22Rv1 (cell line): ENCODE results near the gene DTNB.
A peak's percentile ranks its signal among the peaks of the same experiment; 100 is the strongest.

Source experiments
- H3K27ac ChIP-seq: fragments of 450-650 bp; 2 replicates; pipeline ENCODE4 v1.5.1; 2017
- ZFX ChIP-seq: fragments of 450-650 bp; IDR thresholded peaks from 2 replicates; pipeline ENCODE4 v1.6.1; 2017; ENCODE audit warnings: antibody characterized with exemption, borderline replicate concordance
- TF ChIP-seq, protein P1 (sequence below): fragments of 450-650 bp; IDR thresholded peaks from 2 replicates; pipeline ENCODE4 v1.5.1; 2017; ENCODE audit warnings: mild to moderate bottlenecking

The DTNB gene

DNA sequence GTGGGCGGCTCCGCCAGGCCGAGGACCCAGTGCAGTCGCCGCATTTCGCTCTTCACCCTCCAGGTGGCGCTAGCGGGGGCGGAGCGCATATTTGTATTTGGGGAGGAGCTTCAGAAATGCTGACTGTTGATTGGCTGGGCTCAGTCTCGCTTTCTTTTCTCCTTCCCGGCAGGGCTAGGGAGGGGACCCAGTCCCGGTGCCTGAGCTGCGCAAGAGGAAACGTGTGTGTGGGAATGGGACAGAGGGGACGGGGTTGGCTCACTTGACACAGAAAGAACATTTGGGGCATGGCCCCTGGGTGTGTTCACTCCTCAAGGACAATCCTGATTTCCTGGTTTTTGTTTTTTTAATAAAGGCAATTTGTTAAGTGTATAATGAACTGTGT, 311.3 kb downstream of the DTNB start:
- no peak overlapping the region for H3K27ac ChIP-seq
- TF ChIP-seq ZFX: no peak
- TF ChIP-seq, protein P1, sequence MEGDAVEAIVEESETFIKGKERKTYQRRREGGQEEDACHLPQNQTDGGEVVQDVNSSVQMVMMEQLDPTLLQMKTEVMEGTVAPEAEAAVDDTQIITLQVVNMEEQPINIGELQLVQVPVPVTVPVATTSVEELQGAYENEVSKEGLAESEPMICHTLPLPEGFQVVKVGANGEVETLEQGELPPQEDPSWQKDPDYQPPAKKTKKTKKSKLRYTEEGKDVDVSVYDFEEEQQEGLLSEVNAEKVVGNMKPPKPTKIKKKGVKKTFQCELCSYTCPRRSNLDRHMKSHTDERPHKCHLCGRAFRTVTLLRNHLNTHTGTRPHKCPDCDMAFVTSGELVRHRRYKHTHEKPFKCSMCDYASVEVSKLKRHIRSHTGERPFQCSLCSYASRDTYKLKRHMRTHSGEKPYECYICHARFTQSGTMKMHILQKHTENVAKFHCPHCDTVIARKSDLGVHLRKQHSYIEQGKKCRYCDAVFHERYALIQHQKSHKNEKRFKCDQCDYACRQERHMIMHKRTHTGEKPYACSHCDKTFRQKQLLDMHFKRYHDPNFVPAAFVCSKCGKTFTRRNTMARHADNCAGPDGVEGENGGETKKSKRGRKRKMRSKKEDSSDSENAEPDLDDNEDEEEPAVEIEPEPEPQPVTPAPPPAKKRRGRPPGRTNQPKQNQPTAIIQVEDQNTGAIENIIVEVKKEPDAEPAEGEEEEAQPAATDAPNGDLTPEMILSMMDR: peak; percentile 98

DNA sequence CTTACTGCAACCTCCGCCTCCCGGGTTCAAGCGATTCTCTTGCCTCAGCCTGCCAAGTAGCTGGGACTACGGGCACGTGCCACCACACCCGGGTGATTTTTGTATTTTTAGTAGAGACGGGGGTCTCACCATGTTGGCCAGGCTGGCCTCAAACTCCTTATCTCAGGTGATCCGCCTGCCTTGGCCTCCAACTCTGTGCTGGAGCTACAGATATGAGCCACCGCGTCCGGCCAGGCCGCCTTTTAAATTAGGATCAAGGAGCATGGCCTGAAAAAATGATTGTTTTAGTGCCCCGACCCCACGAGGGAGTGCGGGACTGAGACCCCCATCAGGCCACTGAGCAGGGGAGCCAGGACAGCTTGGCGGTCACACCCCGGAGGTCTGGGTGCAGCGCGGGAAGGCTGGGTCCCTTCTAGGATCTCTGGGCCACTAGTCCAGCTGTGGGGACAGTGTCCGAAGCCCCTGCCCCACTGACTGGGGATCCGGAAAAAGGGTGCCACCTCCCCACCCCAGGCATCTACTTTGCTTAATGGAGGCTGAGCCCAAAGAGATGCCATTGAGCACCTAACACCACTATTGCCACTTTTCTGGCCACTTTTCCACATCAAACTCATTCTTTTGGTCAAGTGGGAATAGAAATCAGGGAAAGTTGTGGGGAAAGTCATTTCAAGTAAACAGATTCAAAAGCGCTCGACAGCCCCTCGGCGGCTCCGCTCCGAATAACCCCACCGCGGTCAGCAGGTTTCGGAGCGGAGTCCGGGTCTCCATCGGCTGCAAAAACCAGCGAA, 311.9 kb downstream of the DTNB start:
- no peak overlapping the region for H3K27ac ChIP-seq
- TF ChIP-seq, protein P1: no peak
- TF ChIP-seq ZFX: no peak

DNA sequence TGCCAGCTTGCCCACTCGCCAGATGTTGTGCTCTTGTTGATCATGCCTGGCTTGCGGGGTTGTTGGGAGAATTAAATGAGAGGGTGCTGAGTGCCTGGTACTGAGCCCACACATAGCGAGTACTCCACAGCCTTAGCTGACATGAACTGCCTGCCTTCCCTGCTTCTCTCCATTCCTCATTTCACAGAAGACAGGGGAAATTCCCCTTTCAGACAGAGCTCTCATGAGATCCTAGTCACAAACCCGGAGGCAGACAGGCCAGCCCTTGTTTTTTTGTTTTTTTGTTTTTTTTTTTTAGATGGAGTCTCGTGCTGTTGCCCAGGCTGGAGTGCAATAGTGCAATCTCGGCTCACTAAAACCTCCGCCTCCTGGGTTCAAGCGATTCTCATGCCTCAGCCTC, 314.5 kb downstream of the DTNB start:
- no peak overlapping the region for H3K27ac ChIP-seq
- TF ChIP-seq, protein P1: no peak
- TF ChIP-seq ZFX: no peak

DNA sequence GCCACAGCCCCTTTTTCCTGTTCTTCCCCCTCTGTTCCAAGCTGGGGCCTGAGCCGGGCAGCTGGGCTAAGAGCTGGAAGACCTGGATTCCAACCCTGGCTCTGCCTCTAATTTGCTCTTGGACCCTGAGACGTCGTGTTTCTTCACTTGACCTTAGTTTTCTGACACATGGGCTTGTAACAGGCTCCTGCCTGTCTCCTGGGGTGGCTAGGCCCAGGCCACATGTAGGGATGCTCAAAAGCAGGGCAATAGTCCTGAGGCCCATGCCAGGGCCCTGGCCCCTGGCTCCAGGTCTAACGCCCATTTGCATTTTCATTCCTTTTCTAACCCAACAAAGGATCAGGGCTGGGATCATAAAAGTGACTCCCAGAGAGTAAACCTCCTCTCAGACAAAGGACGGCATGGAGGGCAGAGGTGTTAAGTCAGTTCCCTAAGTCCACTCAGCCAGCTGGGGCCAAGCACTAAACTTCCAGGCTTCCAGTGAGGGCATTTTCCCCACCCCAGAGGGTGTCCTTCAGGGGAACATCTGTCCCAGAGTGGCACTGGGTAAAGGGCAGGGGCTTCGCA, 315.0 kb downstream of the DTNB start:
- TF ChIP-seq, protein P1: no peak
- no peak for TF ChIP-seq ZFX
- no peak overlapping the region for H3K27ac ChIP-seq

DNA sequence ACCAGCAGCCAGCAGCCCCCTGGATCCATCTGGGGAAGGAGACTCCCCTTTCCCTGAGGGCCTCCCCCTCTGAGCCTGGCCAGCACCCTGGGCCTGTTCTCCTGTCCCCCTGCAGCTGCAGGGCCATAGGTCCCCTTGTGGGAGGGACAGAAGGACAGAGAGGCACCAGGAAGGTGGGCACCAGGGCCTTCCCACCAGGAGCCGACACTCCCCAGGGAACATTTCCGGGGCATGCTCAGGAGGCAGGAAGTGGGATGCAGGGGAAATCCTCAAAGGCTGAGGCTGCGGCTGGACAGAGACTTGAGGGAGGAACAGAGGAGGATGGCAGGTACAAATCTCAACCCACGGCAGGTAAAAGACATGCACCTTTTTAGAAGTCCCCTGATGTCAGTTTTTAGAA, 317.3 kb downstream of the DTNB start:
- no peak overlapping the region for H3K27ac ChIP-seq
- TF ChIP-seq, protein P1: no peak
- no peak for TF ChIP-seq ZFX

DNA sequence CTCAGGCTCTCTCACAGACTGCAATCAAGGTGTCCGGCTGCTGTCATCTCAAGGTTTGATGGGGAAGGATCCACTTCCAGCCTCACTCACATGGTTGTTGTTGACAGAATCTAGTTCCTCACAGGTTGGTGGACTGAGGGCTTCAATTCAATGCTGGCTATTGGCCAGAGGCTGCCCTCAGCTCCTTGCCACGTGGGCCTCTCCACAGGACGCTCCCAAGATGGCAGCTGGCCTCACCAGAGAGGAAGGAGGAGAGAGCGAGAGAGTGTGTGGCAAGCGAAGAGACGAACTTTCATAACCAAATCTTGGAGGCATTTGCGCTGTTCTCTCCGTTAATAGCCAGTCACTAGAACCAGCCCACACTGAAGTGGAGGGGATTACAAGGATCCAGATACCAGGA, 318.1 kb downstream of the DTNB start:
- no peak for TF ChIP-seq ZFX
- TF ChIP-seq, protein P1: no peak
- H3K27ac ChIP-seq: no peak overlapping the region

DNA sequence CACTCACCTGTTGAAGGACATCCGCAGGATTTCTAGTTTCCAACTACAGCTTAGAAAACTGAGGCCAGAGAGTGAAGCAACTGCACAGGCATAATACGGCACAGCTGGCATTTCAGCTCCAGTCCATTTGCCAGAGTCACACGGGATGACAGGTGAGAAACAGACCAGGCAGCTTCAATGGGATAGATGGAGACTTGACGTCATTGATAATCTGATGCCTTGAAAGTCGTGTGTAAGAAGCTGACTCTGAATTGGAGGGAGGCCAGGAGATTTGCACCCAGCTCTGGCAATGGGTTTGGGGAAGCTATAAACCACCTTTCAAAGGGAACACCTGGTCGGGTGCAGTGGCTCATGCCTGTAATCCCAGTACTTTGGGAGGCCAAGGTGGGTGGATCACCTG, 319.3 kb downstream of the DTNB start:
- no peak overlapping the region for H3K27ac ChIP-seq
- TF ChIP-seq, protein P1: no peak
- TF ChIP-seq ZFX: no peak
